Uterus (tissue), 4 donors: ENCODE results near the gene GRWD1. TPM values are rescaled to one million over a fixed set of nuclear protein-coding genes. Genes with fewer than 3 reads are reported as not detected.

ENCODE experiments used
- DNase-seq, 2 donors: peaks; one replicate each; pipeline ENCODE4 v3.0.0-alpha.2; 2019 to 2020
- H3K27ac ChIP-seq, 2 donors: fragments of 200-600 bp; sonication (generic); 1 replicate in 1 of 2; 2 replicates in 1 of 2; pipeline ENCODE4 v1.5.1; 2016 to 2018
- H3K27me3 ChIP-seq, 2 donors: fragments of 200-600 bp; sonication (generic); one replicate each; pipeline ENCODE4 v1.5.1; 2018 to 2019; ENCODE audit warnings: control low read depth in 1 of 2
- H3K36me3 ChIP-seq, 2 donors: fragments of 200-600 bp; sonication (generic); one replicate each; pipeline ENCODE4 v1.5.1; 2019; ENCODE audit warnings: control low read depth in 1 of 2
- H3K4me1 ChIP-seq, 2 donors: fragments of 200-600 bp; sonication (generic); one replicate each; pipeline ENCODE4 v1.5.1; 2018 to 2019; ENCODE audit warnings: control low read depth in 1 of 2
- H3K4me3 ChIP-seq, 2 donors: fragments of 200-600 bp; sonication (generic); 1 replicate in 1 of 2; 2 replicates in 1 of 2; pipeline ENCODE4 v1.5.1; 2018 to 2019; ENCODE audit warnings: mild to moderate bottlenecking in 1 of 2
- H3K9me3 ChIP-seq, 2 donors: fragments of 200-600 bp; sonication (generic); one replicate each; pipeline ENCODE4 v1.5.1; 2019; ENCODE audit warnings: control low read depth in 1 of 2
- POLR2A ChIP-seq, 2 donors: fragments of 450-650 bp; IDR thresholded peaks; one replicate each; pipeline ENCODE4 v1.6.1; 2016; ENCODE audit warnings: antibody characterized with exemption in 2 of 2, mild to moderate bottlenecking in 1 of 2, moderate library complexity in 1 of 2
- intact Hi-C: fragments of 100-400 bp; cut with DNase I; formaldehyde crosslinking; loops from one replicate; pipeline ENCODE4 v1.15.1; 2023; ENCODE audit warnings: low total_unique reads
- total RNA-seq, 4 donors: library from RNA; depleted of rRNA in 3 of 4; stranded (reverse); fragments of >200 nt in 3 of 4; gene quantifications; one replicate each; pipeline versions ENCODE4 v1.1.0 to v1.2.4, GENCODE V29; 2014 to 2023
- TF ChIP-seq, protein P1 (sequence below), 4 experiments: fragments of 200-600 bp in 2 of 4; fragments of 450-650 bp in 2 of 4; sonication (generic) in 2 of 4; IDR thresholded peaks; one replicate each; pipeline ENCODE4 v1.5.1; 2016 to 2019; ENCODE audit warnings: antibody characterized with exemption in 4 of 4, mild to moderate bottlenecking in 2 of 4, moderate library complexity in 1 of 4
- donor health status: DM: yes; HTN: yes; CAD: no.

Gene GRWD1
- total RNA-seq, 4 donors from 2014 or later, result 7.7 to 33.8 (median 21.3) TPM

GRCh38 chr19:48480183-48480557, 34.4 kb downstream of the GRWD1 start:
- Histone ChIP-seq H3K4me1 (no peaks in the 10 kb centered on the region), H3K9me3 (no peaks in the 10 kb centered on the region), H3K36me3 (no peaks in the 10 kb centered on the region), H3K4me3 (peak overlapping the region; percentile 31 to 51), H3K27me3 (no peaks in the 10 kb centered on the region), H3K27ac (peak overlapping the region; percentile 80 to 90)
- intact Hi-C loops, result no loop called here
- TF ChIP-seq, protein P1, sequence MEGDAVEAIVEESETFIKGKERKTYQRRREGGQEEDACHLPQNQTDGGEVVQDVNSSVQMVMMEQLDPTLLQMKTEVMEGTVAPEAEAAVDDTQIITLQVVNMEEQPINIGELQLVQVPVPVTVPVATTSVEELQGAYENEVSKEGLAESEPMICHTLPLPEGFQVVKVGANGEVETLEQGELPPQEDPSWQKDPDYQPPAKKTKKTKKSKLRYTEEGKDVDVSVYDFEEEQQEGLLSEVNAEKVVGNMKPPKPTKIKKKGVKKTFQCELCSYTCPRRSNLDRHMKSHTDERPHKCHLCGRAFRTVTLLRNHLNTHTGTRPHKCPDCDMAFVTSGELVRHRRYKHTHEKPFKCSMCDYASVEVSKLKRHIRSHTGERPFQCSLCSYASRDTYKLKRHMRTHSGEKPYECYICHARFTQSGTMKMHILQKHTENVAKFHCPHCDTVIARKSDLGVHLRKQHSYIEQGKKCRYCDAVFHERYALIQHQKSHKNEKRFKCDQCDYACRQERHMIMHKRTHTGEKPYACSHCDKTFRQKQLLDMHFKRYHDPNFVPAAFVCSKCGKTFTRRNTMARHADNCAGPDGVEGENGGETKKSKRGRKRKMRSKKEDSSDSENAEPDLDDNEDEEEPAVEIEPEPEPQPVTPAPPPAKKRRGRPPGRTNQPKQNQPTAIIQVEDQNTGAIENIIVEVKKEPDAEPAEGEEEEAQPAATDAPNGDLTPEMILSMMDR (IDR thresholded peaks at IDR 0.05), result no peak
- TF ChIP-seq POLR2A (IDR thresholded peaks at IDR 0.05), result no peak
- peak; percentile 68 to 73 for DNase-seq

DNA sequence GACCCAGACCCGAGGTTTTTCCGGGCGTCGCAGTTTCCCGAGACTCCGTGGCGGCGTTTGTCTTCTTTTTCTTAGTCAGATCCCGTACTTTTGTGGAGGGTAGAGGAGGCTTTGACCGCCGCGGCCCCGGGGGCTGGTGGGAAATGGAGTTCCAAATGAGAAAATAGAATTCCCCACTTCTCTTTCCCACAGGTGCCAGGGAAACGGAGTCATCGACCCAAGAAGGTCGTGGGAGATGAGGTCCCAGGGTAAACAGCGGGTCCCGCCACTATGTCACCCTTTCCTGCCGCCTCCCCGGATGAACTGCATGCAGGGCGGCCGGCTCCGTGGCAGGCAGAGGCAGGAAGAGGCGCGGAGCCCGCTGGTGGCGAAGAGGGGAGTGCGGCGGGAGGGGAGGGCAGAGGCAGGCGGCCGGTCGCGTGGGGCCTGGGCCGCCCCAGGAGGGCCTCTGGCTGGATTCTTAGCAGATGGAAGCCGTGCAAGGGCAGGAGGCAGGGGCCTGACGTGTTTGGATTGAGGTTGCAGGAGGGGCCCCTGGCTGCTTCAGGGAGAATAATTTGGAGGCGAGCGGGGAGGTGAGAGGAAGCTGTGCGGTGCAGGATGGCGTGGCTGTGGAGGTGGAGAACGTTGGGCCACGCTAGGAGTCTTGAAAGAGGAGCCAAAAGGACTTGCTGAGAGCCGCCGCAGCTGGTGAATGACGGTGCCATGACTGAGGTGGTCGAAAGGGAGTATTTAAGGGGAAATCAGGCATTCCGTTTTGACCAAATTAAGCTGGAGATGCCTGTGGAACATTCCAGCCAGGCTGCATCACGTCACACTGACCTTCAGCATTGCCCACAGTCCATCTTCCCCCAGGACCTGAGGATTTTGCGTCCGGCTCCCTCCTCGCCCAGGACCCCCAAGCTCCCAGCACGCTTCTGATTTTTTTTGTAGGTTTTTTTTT, 35.0 kb downstream of the GRWD1 start:
- Histone ChIP-seq H3K9me3 (no peaks in the 10 kb centered on the region), H3K4me3 (peak overlapping the region; percentile 31 to 51), H3K27ac (peak overlapping the region; percentile 80 to 90), H3K4me1 (no peaks in the 10 kb centered on the region), H3K36me3 (no peaks in the 10 kb centered on the region), H3K27me3 (no peaks in the 10 kb centered on the region)
- no peak for TF ChIP-seq POLR2A (IDR thresholded peaks at IDR 0.05)
- TF ChIP-seq, protein P1 (IDR thresholded peaks at IDR 0.05), result peak in 1 of 4 experiments; percentile 12
- DNase-seq, result peak; percentile 48 to 52
- intact Hi-C loops, result no loop called here

DNA sequence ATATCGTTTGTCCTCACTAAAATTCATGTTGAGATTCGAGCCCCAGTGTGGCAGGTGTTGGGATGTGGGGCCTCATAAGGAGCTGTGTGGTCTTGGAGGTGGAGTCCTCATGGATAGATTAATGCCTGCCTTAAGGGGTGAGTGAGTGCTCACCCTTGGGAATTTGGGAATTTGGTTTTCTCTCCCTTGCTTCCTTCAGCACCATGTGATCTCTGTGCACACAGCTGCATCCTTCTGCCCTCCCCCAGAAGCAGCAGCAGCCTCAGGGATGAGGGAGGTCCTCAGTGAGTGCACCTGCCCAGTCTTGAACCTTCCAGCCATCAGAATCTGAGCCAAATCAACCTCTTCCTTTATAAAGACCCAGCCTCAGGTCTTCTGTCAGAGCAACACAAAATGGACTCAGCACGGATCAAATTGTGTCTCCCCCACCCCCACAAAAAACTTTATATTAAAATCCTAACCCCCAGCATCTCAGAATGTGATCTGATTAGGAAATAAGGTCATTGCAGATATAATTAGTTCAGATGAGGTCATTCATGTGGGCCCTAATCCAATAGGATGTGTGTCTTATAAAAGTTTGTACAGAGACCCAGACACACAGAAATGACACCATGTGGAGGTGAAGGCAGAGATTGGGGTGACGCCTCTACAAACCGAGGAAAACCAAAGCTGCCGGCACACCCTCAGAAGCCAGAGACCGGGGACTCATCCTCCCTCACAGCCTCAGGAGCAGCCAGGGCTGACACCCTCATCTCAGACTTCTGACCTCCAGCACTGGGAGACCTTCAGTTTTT, 36.3 kb downstream of the GRWD1 start:
- Histone ChIP-seq H3K27ac (peak overlapping the region in 1 of 2 donors; percentile 90), H3K9me3 (no peaks in the 10 kb centered on the region), H3K4me3 (no peak overlapping the region), H3K4me1 (no peaks in the 10 kb centered on the region), H3K36me3 (no peaks in the 10 kb centered on the region), H3K27me3 (no peaks in the 10 kb centered on the region)
- DNase-seq, result no peak
- no peak for TF ChIP-seq POLR2A (IDR thresholded peaks at IDR 0.05)
- TF ChIP-seq, protein P1 (IDR thresholded peaks at IDR 0.05), result no peak
- intact Hi-C loops, result no loop called here

DNA sequence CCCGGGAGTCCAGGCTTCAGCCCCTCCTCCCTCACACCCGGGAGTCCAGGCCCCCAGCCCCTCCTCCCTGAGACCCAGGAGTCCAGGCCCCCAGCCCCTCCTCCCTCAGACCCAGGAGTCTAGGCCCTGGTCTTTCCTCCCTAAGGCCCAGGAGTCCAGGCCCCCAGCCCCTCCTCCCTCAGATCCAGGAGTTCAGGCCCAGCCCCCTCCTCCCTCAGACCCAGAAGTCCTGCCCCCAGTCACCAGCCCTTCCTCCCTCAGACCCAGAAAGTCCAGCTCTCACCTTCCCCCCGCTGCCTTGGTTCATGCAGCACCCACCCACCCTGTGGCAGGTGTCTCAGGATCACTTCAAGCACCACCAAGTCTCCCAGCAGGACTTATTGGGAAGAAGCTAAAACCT, 37.5 kb downstream of the GRWD1 start:
- Histone ChIP-seq H3K27ac (no peak overlapping the region), H3K4me3 (no peak overlapping the region), H3K4me1 (no peaks in the 10 kb centered on the region), H3K9me3 (no peaks in the 10 kb centered on the region), H3K36me3 (no peaks in the 10 kb centered on the region), H3K27me3 (no peaks in the 10 kb centered on the region)
- TF ChIP-seq POLR2A (IDR thresholded peaks at IDR 0.05), result no peak
- TF ChIP-seq, protein P1 (IDR thresholded peaks at IDR 0.05), result no peak
- intact Hi-C loops, result no loop called here
- DNase-seq, result no peak
